Measurements from ENCODE around the gene RNF11. TPM values are rescaled to one million over a fixed set of nuclear protein-coding genes. Genes with fewer than 3 reads are reported as not detected.

Gene RNF11
- total RNA-seq, 1 donor from 2014 or later = 94.0 TPM

DNA sequence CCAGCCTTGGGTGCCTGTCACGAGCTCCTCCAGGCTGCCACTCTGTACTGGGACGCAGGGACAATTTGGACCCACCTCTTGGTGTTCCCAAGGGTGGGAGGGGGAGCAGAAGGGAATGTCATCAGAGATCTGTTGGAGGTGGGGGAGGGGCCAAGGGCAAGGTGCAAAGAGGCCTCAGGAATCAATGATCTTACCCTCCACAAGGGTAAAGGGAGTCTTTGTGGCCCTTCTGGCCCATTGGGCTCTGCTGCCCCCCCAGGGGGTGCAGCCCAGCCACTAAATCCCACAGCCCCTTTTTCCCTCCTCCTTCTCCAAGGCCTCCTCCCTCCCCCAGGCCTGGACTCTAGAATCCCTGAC lies 85.8 kb downstream of the RNF11 start:
- no peaks in the 10 kb centered on the region for H3K4me1 ChIP-seq
- ATAC-seq = no peak
- no peaks in the 10 kb centered on the region for H3K9me3 ChIP-seq
- intact Hi-C loops (cut with DNase I) = no loop called here
- H3K27me3 ChIP-seq = no peaks in the 10 kb centered on the region
- H3K36me3 ChIP-seq = no peaks in the 10 kb centered on the region
- H3K27ac ChIP-seq = no peak overlapping the region
- DNase-seq = no peak
- TF ChIP-seq, protein P1, sequence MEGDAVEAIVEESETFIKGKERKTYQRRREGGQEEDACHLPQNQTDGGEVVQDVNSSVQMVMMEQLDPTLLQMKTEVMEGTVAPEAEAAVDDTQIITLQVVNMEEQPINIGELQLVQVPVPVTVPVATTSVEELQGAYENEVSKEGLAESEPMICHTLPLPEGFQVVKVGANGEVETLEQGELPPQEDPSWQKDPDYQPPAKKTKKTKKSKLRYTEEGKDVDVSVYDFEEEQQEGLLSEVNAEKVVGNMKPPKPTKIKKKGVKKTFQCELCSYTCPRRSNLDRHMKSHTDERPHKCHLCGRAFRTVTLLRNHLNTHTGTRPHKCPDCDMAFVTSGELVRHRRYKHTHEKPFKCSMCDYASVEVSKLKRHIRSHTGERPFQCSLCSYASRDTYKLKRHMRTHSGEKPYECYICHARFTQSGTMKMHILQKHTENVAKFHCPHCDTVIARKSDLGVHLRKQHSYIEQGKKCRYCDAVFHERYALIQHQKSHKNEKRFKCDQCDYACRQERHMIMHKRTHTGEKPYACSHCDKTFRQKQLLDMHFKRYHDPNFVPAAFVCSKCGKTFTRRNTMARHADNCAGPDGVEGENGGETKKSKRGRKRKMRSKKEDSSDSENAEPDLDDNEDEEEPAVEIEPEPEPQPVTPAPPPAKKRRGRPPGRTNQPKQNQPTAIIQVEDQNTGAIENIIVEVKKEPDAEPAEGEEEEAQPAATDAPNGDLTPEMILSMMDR (IDR thresholded peaks at IDR 0.05) = no peak
- H3K4me3 ChIP-seq = no peak overlapping the region

DNA sequence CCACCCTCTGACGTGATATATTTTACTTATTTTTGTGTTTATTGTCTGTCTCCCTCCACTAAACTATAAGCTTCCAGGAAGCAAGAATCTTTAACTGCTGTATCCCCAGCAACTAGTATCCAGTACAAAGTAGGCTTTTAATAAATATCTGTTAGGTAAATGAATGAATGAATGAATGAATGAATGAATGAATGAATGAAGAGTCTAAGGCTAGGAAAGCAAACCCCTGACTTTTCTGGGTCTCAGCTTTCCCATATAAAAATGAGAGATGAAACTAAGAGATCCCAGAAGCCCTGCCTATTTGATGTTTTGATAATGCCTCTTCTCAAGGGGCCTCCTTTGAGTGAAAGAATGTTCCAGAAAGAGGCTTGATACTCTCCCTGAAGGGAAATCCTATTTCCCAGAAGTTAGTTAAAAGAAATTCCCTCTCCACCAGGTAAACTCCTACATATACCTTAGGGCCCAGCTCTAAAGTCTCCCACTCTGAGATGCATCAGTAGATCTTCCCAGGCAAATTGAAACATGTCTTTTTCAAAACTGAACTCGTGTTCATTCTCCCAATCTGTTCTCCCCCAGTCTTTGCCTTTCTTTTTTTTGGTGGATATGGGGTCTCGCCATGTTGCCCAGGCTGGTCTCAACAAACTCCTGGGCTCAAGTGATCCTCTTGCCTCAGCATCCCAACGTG lies 86.5 kb downstream of the RNF11 start:
- Histone ChIP-seq H3K4me1 (no peaks in the 10 kb centered on the region), H3K4me3 (no peak overlapping the region), H3K9me3 (no peaks in the 10 kb centered on the region), H3K36me3 (no peaks in the 10 kb centered on the region), H3K27me3 (no peaks in the 10 kb centered on the region), H3K27ac (no peak overlapping the region)
- intact Hi-C loops (cut with DNase I) = no loop called here
- ATAC-seq = no peak
- DNase-seq = no peak
- TF ChIP-seq, protein P1 (IDR thresholded peaks at IDR 0.05) = no peak

Other genes with a start within 250 kb of the RNF11 start
- not detected for gene C1orf185, start 134.0 kb upstream of the RNF11 start, total RNA-seq
- gene TTC39A, start 94.3 kb downstream of the RNF11 start, total RNA-seq = 42.1 TPM